Tibial nerve (tissue), 4 donors: ENCODE measurements around the gene TEAD4. TPM values are rescaled to one million over a fixed set of nuclear protein-coding genes. Genes with fewer than 3 reads are reported as not detected.
A peak's percentile ranks its signal among the peaks of the same experiment; 100 is the strongest.

Source experiments
- DNase-seq, 2 donors: peaks; one replicate each; pipeline ENCODE4 v3.0.0-alpha.2; 2019; ENCODE audit warnings: low spot score in 2 of 2
- H3K27ac ChIP-seq, 4 donors: fragments of 200-600 bp; sonication (generic) in 3 of 4; one replicate each; pipeline ENCODE4 v1.5.1; 2017 to 2019; ENCODE audit warnings: mild to moderate bottlenecking in 1 of 4
- H3K27me3 ChIP-seq, 2 donors: fragments of 200-600 bp; sonication (generic) in 1 of 2; one replicate each; pipeline versions ENCODE4 v1.5.1 to v1.6.0; 2017 to 2019
- H3K36me3 ChIP-seq, 3 donors: fragments of 200-600 bp; sonication (generic); one replicate each; pipeline ENCODE4 v1.5.1; 2018 to 2019
- H3K4me1 ChIP-seq, 4 donors: fragments of 200-600 bp; sonication (generic) in 3 of 4; one replicate each; pipeline ENCODE4 v1.5.1; 2017 to 2019
- H3K4me3 ChIP-seq, 4 donors: fragments of 200-600 bp; sonication (generic) in 3 of 4; one replicate each; pipeline ENCODE4 v1.5.1; 2017 to 2019; ENCODE audit warnings: mild to moderate bottlenecking in 1 of 4, moderate library complexity in 1 of 4
- H3K9me3 ChIP-seq, 4 donors: fragments of 200-600 bp; sonication (generic) in 3 of 4; one replicate each; pipeline ENCODE4 v1.5.1; 2017 to 2019
- EP300 ChIP-seq, 2 donors: sonication (generic); formaldehyde crosslinking; IDR thresholded peaks; one replicate each; pipeline ENCODE4 v1.6.1; 2017; ENCODE audit warnings: antibody characterized with exemption in 2 of 2, mild to moderate bottlenecking in 1 of 2
- POLR2A ChIP-seq, 2 donors: fragments of 450-650 bp; IDR thresholded peaks; one replicate each; pipeline ENCODE4 v1.6.1; 2017; ENCODE audit warnings: antibody characterized with exemption in 2 of 2, mild to moderate bottlenecking in 2 of 2, moderate library complexity in 2 of 2
- WGBS, 2 donors: methylation state at CpG; one replicate each; pipeline ENCODE4 v1.1.5; 2018; 5-methylcytosine and 5-hydroxymethylcytosine counted together
- total RNA-seq, 4 donors: library from RNA; depleted of rRNA; stranded (reverse); fragments of >200 nt; gene quantifications; one replicate each; pipeline ENCODE4 v1.1.0, GENCODE V29; 2016
- TF ChIP-seq, protein P1 (sequence below), 5 experiments: fragments of 200-600 bp in 3 of 5; fragments of 450-650 bp in 2 of 5; sonication (generic) in 3 of 5; IDR thresholded peaks; one replicate each; pipeline ENCODE4 v1.5.1; 2016 to 2019; ENCODE audit warnings: antibody characterized with exemption in 5 of 5, mild to moderate bottlenecking in 3 of 5, moderate library complexity in 2 of 5

The TEAD4 gene
- total RNA-seq, 4 donors from 2014 or later: 17.2 to 34.2 (median 23.5) TPM

DNA sequence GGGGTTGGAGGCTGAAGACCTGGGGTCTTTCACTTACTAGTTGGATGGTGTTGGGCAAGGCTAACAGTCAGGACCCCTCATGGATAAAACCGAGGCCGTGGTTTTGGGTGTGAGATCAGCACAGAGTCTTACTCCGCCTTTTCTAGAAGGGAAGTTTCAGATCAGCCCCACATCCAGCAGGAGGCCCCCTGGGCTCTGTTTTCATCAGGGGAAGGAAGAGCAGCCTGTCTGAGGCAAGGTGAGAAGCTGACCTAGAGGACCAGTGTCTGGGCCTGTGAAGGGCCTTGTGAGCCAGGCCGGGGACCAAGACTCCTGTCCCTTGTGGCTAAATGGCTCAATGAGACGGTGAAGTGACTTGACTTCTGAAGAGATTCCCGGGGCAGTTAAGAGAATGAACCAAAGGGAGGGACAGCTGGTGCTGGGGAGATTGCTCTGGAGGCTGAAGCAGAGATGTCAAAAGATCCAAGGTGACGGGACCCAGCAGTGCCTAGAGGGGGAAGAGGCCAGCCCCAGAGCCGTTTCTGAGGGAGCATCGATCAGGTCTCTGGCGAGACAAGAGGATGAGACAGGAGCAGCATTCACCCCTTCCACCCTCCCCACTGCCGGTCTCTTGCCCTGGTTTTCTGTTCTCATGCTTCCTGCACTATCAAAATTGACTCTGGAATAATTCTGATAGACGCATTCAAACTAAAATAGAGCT is 77.9 kb downstream of the TEAD4 start:
- Histone ChIP-seq H3K36me3 (peaks cover 0 to 33% (median 0%) of the 10 kb centered on the region in 3 donors), H3K9me3 (no peaks in the 10 kb centered on the region), H3K4me1 (peaks cover 0 to 29% (median 0%) of the 10 kb centered on the region in 4 donors), H3K27me3 (no peaks in the 10 kb centered on the region), H3K27ac (peak overlapping the region; percentile 47 to 86 (median 65)), H3K4me3 (no peak overlapping the region)
- no peak for DNase-seq
- TF ChIP-seq EP300 (IDR thresholded peaks at IDR 0.05): no peak
- TF ChIP-seq, protein P1, sequence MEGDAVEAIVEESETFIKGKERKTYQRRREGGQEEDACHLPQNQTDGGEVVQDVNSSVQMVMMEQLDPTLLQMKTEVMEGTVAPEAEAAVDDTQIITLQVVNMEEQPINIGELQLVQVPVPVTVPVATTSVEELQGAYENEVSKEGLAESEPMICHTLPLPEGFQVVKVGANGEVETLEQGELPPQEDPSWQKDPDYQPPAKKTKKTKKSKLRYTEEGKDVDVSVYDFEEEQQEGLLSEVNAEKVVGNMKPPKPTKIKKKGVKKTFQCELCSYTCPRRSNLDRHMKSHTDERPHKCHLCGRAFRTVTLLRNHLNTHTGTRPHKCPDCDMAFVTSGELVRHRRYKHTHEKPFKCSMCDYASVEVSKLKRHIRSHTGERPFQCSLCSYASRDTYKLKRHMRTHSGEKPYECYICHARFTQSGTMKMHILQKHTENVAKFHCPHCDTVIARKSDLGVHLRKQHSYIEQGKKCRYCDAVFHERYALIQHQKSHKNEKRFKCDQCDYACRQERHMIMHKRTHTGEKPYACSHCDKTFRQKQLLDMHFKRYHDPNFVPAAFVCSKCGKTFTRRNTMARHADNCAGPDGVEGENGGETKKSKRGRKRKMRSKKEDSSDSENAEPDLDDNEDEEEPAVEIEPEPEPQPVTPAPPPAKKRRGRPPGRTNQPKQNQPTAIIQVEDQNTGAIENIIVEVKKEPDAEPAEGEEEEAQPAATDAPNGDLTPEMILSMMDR (IDR thresholded peaks at IDR 0.05): no peak
- no peak for TF ChIP-seq POLR2A (IDR thresholded peaks at IDR 0.05)
- WGBS, 2 donors: 82 to 86% methylated on average over 12 of the region's 12 CpGs

DNA sequence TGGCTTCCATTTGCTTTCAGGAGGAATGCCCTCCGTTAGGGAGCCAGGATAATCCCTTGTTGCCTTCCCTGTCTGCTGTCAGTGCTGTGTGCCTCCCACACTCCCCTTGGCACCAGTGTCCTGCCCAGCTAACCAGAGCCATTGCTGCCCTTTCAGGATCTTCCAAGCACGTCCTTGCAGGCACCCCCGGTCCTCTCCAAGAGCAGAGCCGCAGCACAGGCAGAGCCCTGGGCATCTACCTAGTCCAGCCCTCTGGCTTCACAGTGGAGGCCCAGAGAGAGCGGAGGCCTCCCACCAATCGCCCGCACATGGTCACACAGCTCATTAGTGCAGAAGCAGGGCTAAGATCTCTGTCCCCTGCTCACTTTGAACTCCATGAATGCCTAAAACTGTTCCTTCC is 79.0 kb downstream of the TEAD4 start:
- Histone ChIP-seq H3K4me1 (peaks cover 0 to 29% (median 0%) of the 10 kb centered on the region in 4 donors), H3K4me3 (no peak overlapping the region), H3K36me3 (peaks cover 0 to 33% (median 0%) of the 10 kb centered on the region in 3 donors), H3K9me3 (no peaks in the 10 kb centered on the region), H3K27me3 (no peaks in the 10 kb centered on the region), H3K27ac (peak overlapping the region in 3 of 4 donors; percentile 18 to 86 (median 73))
- 70 to 79% methylated on average over 3 to 7 of the region's 7 CpGs for WGBS, 2 donors
- DNase-seq: no peak
- TF ChIP-seq, protein P1 (IDR thresholded peaks at IDR 0.05): no peak
- TF ChIP-seq EP300 (IDR thresholded peaks at IDR 0.05): no peak
- no peak for TF ChIP-seq POLR2A (IDR thresholded peaks at IDR 0.05)

DNA sequence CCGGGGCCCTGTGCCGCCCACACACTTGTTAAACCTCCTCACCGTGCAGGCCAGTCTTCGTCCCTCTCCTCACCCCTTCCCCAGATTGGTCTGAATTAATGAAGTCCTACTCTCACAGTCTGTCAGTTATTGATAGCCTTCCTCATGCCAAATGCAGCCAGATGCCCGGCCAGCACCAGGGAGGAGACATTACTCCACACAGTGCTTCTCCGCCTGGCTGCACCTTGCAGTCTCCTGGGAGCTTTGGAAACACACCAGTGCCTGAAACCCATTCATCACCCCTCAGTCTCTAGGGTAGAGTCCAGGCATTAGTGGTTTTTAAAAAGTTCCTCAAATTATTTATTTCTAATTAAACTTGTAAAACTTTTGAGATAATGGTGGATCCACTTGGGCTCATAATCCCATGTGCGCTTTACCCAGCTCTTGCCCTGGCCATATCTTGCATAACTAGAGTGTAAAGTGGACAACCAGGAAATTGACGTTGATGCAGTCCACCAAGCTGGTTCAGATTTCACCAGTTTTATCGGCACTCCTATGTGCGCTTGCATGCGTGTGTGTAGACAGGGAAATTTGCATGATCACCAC is 79.8 kb downstream of the TEAD4 start:
- TF ChIP-seq EP300 (IDR thresholded peaks at IDR 0.05) (no peak), POLR2A (IDR thresholded peaks at IDR 0.05) (no peak)
- TF ChIP-seq, protein P1 (IDR thresholded peaks at IDR 0.05): no peak
- no peak overlapping the region for H3K4me3 ChIP-seq
- WGBS, 2 donors: 83 to 90% methylated on average over 11 of the region's 11 CpGs

DNA sequence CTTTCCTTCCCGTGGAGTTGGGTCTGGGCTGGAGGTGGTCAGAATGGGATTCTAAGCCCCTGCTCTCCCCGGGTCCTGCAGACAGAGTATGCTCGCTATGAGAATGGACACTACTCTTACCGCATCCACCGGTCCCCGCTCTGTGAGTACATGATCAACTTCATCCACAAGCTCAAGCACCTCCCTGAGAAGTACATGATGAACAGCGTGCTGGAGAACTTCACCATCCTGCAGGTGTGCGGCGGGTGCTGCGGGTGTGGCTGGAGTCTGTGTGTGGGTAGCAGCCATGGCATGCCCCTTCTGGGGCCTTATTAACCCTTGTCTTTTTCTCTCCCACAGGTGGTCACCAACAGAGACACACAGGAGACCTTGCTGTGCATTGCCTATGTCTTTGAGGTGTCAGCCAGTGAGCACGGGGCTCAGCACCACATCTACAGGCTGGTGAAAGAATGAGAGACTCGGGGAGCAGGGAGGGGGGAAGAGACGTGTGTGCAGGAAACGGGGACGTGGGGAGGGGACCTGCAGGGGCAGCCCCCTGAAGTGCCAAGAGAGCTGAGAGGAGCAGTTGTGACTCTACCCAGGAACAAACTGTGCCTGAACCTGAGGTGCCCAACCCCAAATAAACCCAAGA is 80.9 kb downstream of the TEAD4 start:
- TF ChIP-seq POLR2A (IDR thresholded peaks at IDR 0.05) (no peak), EP300 (IDR thresholded peaks at IDR 0.05) (no peak)
- DNase-seq: no peak
- WGBS, 2 donors: 84 to 88% methylated on average over 9 to 15 of the region's 15 CpGs

More for the DNA sequence above, 79.8 kb downstream of the TEAD4 start:
- H3K27me3 ChIP-seq: no peaks in the 10 kb centered on the region
- H3K4me1 ChIP-seq: peaks cover 0 to 25% (median 0%) of the 10 kb centered on the region in 4 donors
- peak overlapping the region in 1 of 4 donors; percentile 86 for H3K27ac ChIP-seq
- H3K36me3 ChIP-seq: peaks cover 0 to 33% (median 0%) of the 10 kb centered on the region in 3 donors
- H3K9me3 ChIP-seq: no peaks in the 10 kb centered on the region
- no peak for DNase-seq

DNA sequence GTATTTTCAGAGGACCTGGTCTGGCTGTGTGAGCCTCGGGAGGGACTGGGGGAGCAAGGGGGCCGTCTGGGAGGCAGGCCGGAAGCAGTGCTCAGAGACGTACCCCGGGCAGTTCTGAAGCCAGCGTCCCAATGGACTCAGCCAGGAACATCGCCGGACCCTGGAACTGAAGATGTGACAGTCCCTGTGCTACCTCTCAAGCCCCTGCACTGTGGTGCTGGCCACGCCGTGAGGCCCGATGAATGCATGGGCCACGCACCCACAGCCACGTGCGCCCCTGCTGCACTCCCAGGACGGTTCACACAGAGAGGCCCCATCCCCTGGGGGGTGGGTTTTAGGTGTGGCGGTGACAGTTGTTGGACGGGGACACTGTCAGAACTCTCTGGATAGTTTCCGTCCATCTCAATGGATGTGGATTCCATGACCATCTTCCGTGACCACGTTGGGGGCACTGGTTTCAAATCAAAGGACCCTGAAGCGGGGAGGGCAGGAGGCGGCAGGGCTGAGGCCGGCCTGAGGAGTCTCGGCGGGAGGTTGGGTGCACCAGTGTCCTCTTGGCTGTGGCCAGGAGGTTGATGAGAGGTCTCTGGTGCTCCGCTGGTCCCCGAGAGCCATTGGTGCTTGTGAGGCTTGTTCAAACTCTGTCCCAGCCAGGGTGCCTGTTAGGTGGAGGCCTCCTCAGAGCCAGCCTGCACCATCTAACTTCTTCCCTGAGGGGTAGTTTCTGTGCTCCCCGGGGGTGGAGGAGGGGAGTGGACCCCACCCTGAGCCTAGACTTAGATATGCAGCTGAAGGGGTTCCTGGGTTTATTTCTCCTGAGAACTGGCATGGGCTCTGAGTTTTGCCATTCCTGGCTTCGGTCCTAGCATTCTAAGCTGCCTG is 81.7 kb downstream of the TEAD4 start:
- TF ChIP-seq POLR2A (IDR thresholded peaks at IDR 0.05): no peak
- TF ChIP-seq, protein P1 (IDR thresholded peaks at IDR 0.05): no peak
- no peak for TF ChIP-seq EP300 (IDR thresholded peaks at IDR 0.05)
- H3K27me3 ChIP-seq: no peaks in the 10 kb centered on the region
- WGBS, 2 donors: 84 to 90% methylated on average over 24 to 25 of the region's 29 CpGs
- no peak overlapping the region for H3K4me3 ChIP-seq
- peaks cover 0 to 33% (median 0%) of the 10 kb centered on the region in 3 donors for H3K36me3 ChIP-seq
- no peaks in the 10 kb centered on the region for H3K9me3 ChIP-seq
- no peak for DNase-seq
- peak overlapping the region in 1 of 4 donors; percentile 50 for H3K27ac ChIP-seq
- H3K4me1 ChIP-seq: peaks cover 0 to 17% (median 0%) of the 10 kb centered on the region in 4 donors

More for the DNA sequence above, 80.9 kb downstream of the TEAD4 start:
- no peaks in the 10 kb centered on the region for H3K27me3 ChIP-seq
- peaks cover 0 to 23% (median 0%) of the 10 kb centered on the region in 4 donors for H3K4me1 ChIP-seq
- H3K9me3 ChIP-seq: no peaks in the 10 kb centered on the region
- no peak overlapping the region for H3K4me3 ChIP-seq
- peak overlapping the region in 1 of 4 donors; percentile 6 for H3K27ac ChIP-seq
- peaks cover 0 to 33% (median 0%) of the 10 kb centered on the region in 3 donors for H3K36me3 ChIP-seq
